ENCODE data around the gene MAFG. TPM values are rescaled to one million over a fixed set of nuclear protein-coding genes. Genes with fewer than 3 reads are reported as not detected.

MAFG gene
- total RNA-seq, 1 experiment from 2014 or later: 73.1 TPM

Other genes starting within 250 kb of the MAFG start
- gene ARL16, start 243.9 kb downstream of the MAFG start, total RNA-seq (2014; rRNA removed; shearing (Covaris generic)): 46.1 and 52.5 TPM in 2 replicates
- 155 and 174 TPM in 2 replicates for gene HGS, start 243.7 kb downstream of the MAFG start, total RNA-seq (2014; rRNA removed; shearing (Covaris generic))
- 24.9 and 29.5 TPM in 2 replicates for gene MRPL12, start 224.4 kb downstream of the MAFG start, total RNA-seq (2014; rRNA removed; shearing (Covaris generic))
- 45.5 and 50.6 TPM in 2 replicates for gene SLC25A10, start 215.5 kb downstream of the MAFG start, total RNA-seq (2014; rRNA removed; shearing (Covaris generic))
- not detected in 2 replicates for gene GCGR, start 123.6 kb downstream of the MAFG start, total RNA-seq (2014; rRNA removed; shearing (Covaris generic))
- 144 and 162 TPM in 2 replicates for gene MCRIP1, start 94.4 kb downstream of the MAFG start, total RNA-seq (2014; rRNA removed; shearing (Covaris generic))
- gene PPP1R27, start 92.7 kb downstream of the MAFG start, total RNA-seq (2014; rRNA removed; shearing (Covaris generic)): 0.56 and 0.63 TPM in 2 replicates
- gene P4HB, start 67.2 kb downstream of the MAFG start, total RNA-seq (2014; rRNA removed; shearing (Covaris generic)): 1,826 and 1,949 TPM in 2 replicates
- 288 and 306 TPM in 2 replicates for gene ARHGDIA, start 56.4 kb downstream of the MAFG start, total RNA-seq (2014; rRNA removed; shearing (Covaris generic))
- 245 and 252 TPM in 2 replicates for gene ALYREF, start 36.1 kb downstream of the MAFG start, total RNA-seq (2014; rRNA removed; shearing (Covaris generic))
- 315 and 336 TPM in 2 replicates for gene ANAPC11, start 36.0 kb downstream of the MAFG start, total RNA-seq (2014; rRNA removed; shearing (Covaris generic))
- gene NPB, start 25.5 kb downstream of the MAFG start, total RNA-seq (2014; rRNA removed; shearing (Covaris generic)): 0.08 and 0.34 TPM in 2 replicates
- gene PCYT2, start 16.3 kb downstream of the MAFG start, total RNA-seq (2014; rRNA removed; shearing (Covaris generic)): 86.6 and 105 TPM in 2 replicates
- 23.6 and 24.7 TPM in 2 replicates for gene SIRT7, start 9.6 kb downstream of the MAFG start, total RNA-seq (2014; rRNA removed; shearing (Covaris generic))
- 335 and 351 TPM in 2 replicates for gene PYCR1, start 9.6 kb upstream of the MAFG start, total RNA-seq (2014; rRNA removed; shearing (Covaris generic))
- gene MYADML2, start 19.5 kb upstream of the MAFG start, total RNA-seq (2014; rRNA removed; shearing (Covaris generic)): not detected in 2 replicates
- gene NOTUM, start 33.5 kb upstream of the MAFG start, total RNA-seq (2014; rRNA removed; shearing (Covaris generic)): 3.0 TPM in 2 replicates
- 80.5 and 81.9 TPM in 2 replicates for gene ASPSCR1, start 49.9 kb upstream of the MAFG start, total RNA-seq (2014; rRNA removed; shearing (Covaris generic))
- gene CENPX, start 95.1 kb upstream of the MAFG start, total RNA-seq (2014; rRNA removed; shearing (Covaris generic)): 130 and 134 TPM in 2 replicates
- gene LRRC45, start 95.6 kb upstream of the MAFG start, total RNA-seq (2014; rRNA removed; shearing (Covaris generic)): 33.7 and 40.4 TPM in 2 replicates
- 38.0 and 45.8 TPM in 2 replicates for gene RAC3, start 103.9 kb upstream of the MAFG start, total RNA-seq (2014; rRNA removed; shearing (Covaris generic))
- 120 and 129 TPM in 2 replicates for gene DCXR, start 110.0 kb upstream of the MAFG start, total RNA-seq (2014; rRNA removed; shearing (Covaris generic))
- 29.2 and 29.3 TPM in 2 replicates for gene RFNG, start 124.1 kb upstream of the MAFG start, total RNA-seq (2014; rRNA removed; shearing (Covaris generic))
- gene GPS1, start 124.2 kb upstream of the MAFG start, total RNA-seq (2014; rRNA removed; shearing (Covaris generic)): 284 and 295 TPM in 2 replicates
- 182 and 198 TPM in 2 replicates for gene DUS1L, start 138.1 kb upstream of the MAFG start, total RNA-seq (2014; rRNA removed; shearing (Covaris generic))
- gene FASN, start 170.5 kb upstream of the MAFG start, total RNA-seq (2014; rRNA removed; shearing (Covaris generic)): 147 and 184 TPM in 2 replicates

Measured in SK-MEL-5 (cell line).